Activated CD4-positive, alpha-beta T cell treated with anti-CD3 and anti-CD28 coated beads, Interleukin-10, Interleukin-2, amounts not matched to agents 100 ng/mL and 50 ng/mL, durations not matched to agents 16 hours and 8 hours (primary cell): ENCODE data around the gene SUN2.

Experiments
- DNase-seq: peaks from one replicate; pipeline ENCODE4 v3.0.0-alpha.2; 2020

Gene SUN2

GRCh38 chr22:38694940-38695339, 60.9 kb downstream of the SUN2 start:
- no peak for DNase-seq

GRCh38 chr22:38694049-38694448, 61.7 kb downstream of the SUN2 start:
- DNase-seq = no peak

GRCh38 chr22:38689651-38690050, 66.1 kb downstream of the SUN2 start:
- no peak for DNase-seq

- no peak for DNase-seq
Measured at GRCh38 chr22:38685761-38686160, 70.0 kb downstream of the SUN2 start.

GRCh38 chr22:38684895-38685294, 70.9 kb downstream of the SUN2 start:
- DNase-seq = no peak
